GM12874 (cell line): Measurements from ENCODE around the gene ACYP1.

Experiments
- TF ChIP-seq, protein P1 (sequence below): IDR thresholded peaks from 2 replicates; pipeline ENCODE4 v1.5.1; 2011; ENCODE audit warnings: low read depth, mild to moderate bottlenecking, control low read depth, low read length, moderate library complexity; ENCODE audit not compliant: insufficient read depth

Gene ACYP1

DNA sequence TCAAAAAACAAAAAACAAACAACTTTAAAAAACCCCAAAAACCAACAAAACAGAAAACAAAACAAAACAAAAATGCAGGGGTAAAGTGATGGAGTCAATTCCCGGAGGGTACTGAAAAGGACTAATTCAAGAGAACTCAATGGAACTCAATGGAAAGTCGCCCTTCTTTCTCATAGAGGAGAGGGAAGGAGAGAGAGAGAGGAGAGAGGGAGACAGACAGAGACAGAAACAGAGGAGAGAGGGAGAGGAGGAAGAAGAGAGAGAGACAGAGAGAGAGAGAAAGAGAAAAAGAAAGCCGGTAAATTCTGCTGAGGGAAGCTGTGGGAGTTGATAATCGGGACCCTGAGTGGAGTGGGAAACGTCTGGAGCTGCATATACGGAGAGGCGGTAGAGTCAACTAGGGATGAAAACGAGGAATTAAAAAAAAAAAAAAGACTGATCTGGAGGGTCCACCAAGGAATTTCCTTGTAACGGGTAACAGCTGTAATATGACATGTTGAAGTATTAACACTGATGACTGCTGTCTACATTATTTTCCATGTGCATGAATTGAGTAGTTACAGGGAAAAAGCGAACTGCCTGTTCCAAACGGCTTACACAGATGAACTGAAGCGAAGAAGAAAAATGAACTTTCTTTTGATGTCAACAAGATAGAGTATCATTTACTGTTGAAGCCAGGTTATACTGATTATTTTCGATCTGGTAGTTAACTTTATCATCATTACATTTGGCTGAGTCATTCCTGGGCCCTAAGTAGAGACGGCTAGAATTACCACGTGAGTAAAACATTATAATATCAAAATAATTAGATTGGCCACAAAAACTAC lies 4.7 kb upstream of the ACYP1 start:
- TF ChIP-seq, protein P1, sequence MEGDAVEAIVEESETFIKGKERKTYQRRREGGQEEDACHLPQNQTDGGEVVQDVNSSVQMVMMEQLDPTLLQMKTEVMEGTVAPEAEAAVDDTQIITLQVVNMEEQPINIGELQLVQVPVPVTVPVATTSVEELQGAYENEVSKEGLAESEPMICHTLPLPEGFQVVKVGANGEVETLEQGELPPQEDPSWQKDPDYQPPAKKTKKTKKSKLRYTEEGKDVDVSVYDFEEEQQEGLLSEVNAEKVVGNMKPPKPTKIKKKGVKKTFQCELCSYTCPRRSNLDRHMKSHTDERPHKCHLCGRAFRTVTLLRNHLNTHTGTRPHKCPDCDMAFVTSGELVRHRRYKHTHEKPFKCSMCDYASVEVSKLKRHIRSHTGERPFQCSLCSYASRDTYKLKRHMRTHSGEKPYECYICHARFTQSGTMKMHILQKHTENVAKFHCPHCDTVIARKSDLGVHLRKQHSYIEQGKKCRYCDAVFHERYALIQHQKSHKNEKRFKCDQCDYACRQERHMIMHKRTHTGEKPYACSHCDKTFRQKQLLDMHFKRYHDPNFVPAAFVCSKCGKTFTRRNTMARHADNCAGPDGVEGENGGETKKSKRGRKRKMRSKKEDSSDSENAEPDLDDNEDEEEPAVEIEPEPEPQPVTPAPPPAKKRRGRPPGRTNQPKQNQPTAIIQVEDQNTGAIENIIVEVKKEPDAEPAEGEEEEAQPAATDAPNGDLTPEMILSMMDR = no peak

DNA sequence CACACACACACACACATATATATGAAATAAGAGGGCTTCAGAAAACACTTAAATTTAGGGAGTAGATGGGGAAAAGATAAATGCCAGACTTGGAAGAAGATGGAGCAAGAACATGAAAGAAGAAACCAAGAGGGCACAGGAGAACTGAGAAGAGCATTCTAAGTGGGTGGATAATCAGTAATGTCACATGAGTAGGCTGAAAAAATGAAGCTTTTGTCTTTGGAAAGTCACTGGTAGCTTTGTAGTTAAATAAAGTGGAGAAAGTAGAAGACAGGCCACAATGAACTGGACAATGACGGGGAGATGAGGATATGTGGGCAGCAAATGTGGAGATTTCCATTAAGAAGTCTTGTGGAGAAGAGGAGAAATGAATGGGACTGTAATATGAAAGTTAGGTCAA lies 3.4 kb upstream of the ACYP1 start:
- TF ChIP-seq, protein P1 = no peak

DNA sequence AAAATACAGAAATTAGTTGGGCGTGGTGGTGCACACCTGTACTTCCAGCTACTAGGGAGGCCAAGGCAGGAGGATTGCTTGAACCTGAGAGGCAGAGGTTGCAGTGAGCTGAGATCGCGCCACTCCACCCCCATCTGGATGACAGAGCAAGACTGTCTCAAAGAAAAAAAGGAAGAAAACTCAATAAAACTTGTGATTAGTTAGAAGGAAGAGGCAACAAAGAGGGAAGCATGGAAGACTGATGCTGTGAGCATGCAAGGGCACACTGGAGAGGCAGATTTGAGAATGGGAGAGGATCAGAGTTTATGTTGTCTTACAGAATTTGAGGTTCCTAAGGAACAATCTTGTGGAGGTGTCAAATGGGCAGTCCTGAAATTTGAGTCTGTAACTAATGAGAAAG lies 2.9 kb upstream of the ACYP1 start:
- TF ChIP-seq, protein P1 = no peak

DNA sequence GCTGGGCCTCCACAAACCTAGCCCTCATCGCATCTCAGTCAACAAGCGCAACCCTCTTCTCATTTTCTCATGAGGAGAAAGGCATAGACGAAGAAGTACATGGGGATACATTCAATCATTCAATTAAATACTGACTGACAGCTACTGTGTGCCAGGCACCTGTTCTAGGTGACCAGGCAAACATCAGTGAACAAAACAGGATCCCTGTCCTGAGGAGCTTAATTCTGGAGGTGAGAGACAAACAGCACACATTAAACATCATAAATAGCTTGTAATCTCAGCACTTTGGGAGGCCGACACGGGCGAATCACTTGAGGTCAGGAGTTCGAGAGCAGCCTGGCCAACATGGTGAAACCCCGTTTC lies 362 bp upstream of the ACYP1 start:
- TF ChIP-seq, protein P1 = no peak

DNA sequence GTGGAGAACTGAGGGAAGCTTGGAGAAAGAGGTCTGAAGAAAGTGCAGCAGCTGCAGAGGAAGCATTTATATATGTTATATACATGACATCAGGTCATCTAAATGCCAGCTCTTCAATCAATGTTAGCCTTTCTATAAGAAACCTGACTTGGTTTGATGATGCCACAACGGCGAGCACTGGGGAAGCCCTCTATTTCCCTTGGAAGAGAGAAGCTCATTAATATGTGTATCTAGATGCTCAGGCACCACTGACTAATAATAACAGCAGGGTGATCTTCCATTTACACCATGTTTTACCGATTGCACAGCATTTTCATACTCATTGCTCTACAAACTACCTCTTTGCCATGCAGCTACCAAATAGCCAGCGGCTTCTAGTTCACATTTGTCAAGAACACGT lies 811 bp downstream of the ACYP1 start:
- TF ChIP-seq, protein P1 = no peak

DNA sequence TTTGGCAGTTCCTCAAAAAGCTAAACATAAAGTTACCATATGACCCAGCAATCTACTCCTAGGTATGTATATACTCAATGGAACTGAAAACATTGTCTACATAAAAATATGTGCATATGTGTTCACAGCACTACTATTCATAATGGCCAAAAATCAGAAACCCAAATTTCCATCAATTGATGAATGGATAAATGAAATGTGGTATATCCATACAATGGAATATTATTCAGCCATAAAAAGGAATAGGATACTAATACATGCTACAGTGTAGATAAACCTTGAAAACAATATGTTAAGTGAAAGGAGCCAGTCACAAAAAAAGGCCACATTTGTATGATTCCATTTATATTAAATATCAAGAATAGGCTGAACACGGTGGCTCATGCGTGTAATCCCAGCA lies 3.4 kb downstream of the ACYP1 start:
- TF ChIP-seq, protein P1 = no peak

DNA sequence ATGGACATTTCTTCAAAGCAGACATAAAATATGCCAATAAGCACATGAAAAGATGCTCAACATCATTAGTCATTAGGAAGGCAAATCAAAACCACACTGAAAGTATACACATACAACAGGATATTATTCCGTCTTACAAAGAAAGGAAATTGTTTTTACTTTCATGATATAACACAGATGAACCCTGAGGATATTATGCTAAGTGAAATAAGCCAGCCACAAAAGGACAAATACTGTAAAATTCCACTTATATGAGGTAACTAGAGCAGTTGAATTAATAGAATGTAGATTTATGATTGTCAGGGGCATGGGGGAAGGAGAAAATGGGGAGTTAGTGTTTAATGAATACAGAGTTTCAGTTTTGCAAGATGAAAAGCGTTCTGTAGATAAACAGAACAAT lies 4.2 kb downstream of the ACYP1 start:
- TF ChIP-seq, protein P1 = no peak
